Measurements from ENCODE around the gene TMEM219.

- no peak for TF ChIP-seq CTCF (IDR thresholded peaks at IDR 0.05; ENCODE audit: insufficient read depth, low read length)
- TF ChIP-seq REST (IDR thresholded peaks at IDR 0.05; ENCODE audit: insufficient replicate concordance, low read depth): no peak
- no peak for TF ChIP-seq POLR2AphosphoS5 (IDR thresholded peaks at IDR 0.05; ENCODE audit: low read depth)
- no peak for TF ChIP-seq GABPA (IDR thresholded peaks at IDR 0.05; ENCODE audit: low read depth)
- no peak for TF ChIP-seq SPI1 (IDR thresholded peaks at IDR 0.05; ENCODE audit: borderline replicate concordance, low read depth)
Observed at GRCh38 chr16:29971304-29971703, 9.4 kb downstream of the TMEM219 start.
